HEK293T (cell line): ENCODE measurements around the gene ACOXL.

Source experiments
- BHLHE40 ChIP-seq: fragments of 450-650 bp; IDR thresholded peaks from 2 replicates; pipeline ENCODE4 v1.6.1; 2016; ENCODE audit warnings: mild to moderate bottlenecking, moderate library complexity, borderline replicate concordance
- FOXA1 ChIP-seq: fragments of 450-650 bp; IDR thresholded peaks from 2 replicates; pipeline ENCODE4 v1.6.1; 2016; ENCODE audit warnings: mild to moderate bottlenecking
- FOXK2 ChIP-seq: fragments of 450-650 bp; IDR thresholded peaks from 2 replicates; pipeline ENCODE4 v1.6.1; 2016; ENCODE audit warnings: mild to moderate bottlenecking
- FOXM1 ChIP-seq: fragments of 450-650 bp; IDR thresholded peaks from 2 replicates; pipeline ENCODE4 v1.6.1; 2017; ENCODE audit warnings: mild to moderate bottlenecking, borderline replicate concordance
- HDGF ChIP-seq: fragments of 450-650 bp; IDR thresholded peaks from 2 replicates; pipeline ENCODE4 v1.6.1; 2017; ENCODE audit warnings: antibody characterized with exemption, borderline replicate concordance
- L3MBTL2 ChIP-seq: fragments of 450-650 bp; conservative IDR thresholded peaks from 2 replicates; pipeline ENCODE4 v1.6.1; 2016; ENCODE audit warnings: mild to moderate bottlenecking
- LEF1 ChIP-seq: fragments of 450-650 bp; IDR thresholded peaks from 2 replicates; pipeline ENCODE4 v1.6.1; 2017; ENCODE audit warnings: mild to moderate bottlenecking, borderline replicate concordance
- SP1 ChIP-seq: fragments of 450-650 bp; IDR thresholded peaks from 2 replicates; pipeline ENCODE4 v1.6.1; 2017
- SUZ12 ChIP-seq: fragments of 450-650 bp; IDR thresholded peaks from 2 replicates; pipeline ENCODE4 v1.6.1; 2016; ENCODE audit warnings: mild to moderate bottlenecking
- TARDBP ChIP-seq: fragments of 450-650 bp; IDR thresholded peaks from 2 replicates; pipeline ENCODE4 v1.6.1; 2016
- TF ChIP-seq, protein P1 (sequence below): fragments of 450-650 bp; IDR thresholded peaks from 2 replicates; pipeline ENCODE4 v1.6.1; 2016

DNA sequence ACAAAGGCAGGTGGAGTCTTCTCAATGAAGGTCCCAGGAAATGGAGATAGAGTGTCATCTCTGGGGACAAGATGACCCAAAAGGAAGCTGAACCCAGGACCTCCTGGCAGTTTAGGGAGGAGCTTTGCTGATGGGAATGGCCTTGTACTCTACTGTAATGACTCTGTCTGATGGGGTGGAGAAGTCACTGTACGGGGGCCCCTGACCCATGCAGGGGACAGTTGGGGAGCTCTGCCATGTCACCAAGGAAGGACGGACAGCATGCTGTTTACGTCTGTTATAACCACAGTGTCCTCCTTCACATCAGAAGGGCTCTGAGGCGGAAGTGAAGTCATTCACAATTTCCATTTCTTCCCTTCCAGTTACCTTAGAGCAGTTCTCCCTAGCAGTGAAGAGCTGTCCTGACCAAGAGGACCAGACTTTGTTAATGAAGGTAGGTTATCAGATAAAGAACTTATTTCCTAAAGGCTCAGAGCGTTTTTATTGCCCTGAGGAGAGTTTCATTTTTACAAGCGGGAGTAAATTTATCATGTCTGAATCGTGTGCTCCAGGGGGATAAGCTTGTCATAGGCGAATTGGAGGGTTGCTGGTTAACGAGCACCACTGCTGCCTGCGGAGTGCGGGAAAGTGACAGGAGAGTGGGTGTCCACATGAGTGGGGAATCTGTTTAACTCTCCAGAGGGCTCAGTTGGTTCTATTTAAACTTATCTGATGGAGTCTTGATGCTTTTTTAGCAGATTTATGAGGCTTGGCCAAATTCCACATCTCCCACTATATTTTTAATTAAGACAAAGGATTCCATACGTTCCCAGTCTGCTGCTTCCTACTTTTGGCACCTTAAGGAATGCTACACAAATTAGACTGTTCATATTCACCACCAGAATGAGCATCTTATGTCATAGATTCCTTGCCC, 316.7 kb downstream of the ACOXL start:
- TF ChIP-seq FOXA1 (no peak), TARDBP (no peak), HDGF (no peak), L3MBTL2 (no peak), BHLHE40 (no peak), LEF1 (no peak), SUZ12 (no peak), SP1 (no peak), FOXK2 (no peak), FOXM1 (no peak)
- TF ChIP-seq, protein P1, sequence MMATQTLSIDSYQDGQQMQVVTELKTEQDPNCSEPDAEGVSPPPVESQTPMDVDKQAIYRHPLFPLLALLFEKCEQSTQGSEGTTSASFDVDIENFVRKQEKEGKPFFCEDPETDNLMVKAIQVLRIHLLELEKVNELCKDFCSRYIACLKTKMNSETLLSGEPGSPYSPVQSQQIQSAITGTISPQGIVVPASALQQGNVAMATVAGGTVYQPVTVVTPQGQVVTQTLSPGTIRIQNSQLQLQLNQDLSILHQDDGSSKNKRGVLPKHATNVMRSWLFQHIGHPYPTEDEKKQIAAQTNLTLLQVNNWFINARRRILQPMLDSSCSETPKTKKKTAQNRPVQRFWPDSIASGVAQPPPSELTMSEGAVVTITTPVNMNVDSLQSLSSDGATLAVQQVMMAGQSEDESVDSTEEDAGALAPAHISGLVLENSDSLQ, result no peak
